ENCODE results near the gene AGRP. TPM values are rescaled to one million over a fixed set of nuclear protein-coding genes. Genes with fewer than 3 reads are reported as not detected.

AGRP gene
- total RNA-seq, 4 donors from 2014 or later, result not detected

DNA sequence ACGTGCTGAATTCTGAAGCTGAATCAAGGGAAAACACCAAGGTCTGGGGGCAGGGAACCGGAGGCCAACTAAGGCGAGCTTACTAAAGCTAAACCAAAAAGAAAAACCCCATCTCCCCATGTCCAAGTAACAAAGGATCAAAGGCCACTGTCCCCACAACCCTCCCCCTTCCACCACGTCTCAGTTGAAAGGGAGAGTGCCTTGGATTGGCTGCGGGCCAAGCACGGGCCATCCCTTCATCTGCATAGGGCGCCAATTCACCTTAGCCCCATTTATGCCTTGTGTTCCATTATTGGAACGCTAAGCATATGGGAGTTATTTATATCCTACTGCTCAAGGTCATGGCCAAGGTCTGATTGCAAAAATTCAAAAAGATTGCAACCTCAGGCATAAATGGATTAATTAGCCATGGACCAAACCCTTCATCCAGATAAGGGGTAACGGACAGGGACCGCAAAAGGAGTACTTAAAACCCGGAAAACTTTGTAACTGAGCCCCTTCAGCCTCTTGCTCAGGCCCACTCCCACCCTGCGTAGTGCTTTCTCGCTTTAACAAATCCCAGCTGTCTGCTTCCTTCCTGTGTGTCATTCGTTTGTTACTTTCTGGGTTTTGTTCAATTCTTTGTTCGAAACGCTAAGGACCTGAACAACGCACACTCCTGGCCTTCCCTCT, 1.6 kb downstream of the AGRP start:
- intact Hi-C loops (cut with DNase I), result loop anchor here (5.0 kb wide), 1 partner anchor 36 kb away; no protein-coding TSS in a partner anchor
- 16% methylated on average over 17 of the region's 17 CpGs for WGBS
- no peaks in the 10 kb centered on the region for H3K9me3 ChIP-seq
- peaks cover 32 to 58% (median 54%) of the 10 kb centered on the region in 4 donors for H3K4me1 ChIP-seq
- peak overlapping the region; percentile 92 to 97 (median 95) for H3K27ac ChIP-seq (replicated peaks in 1 of 4)
- peaks cover 0 to 17% (median 16%) of the 10 kb centered on the region in 4 donors for H3K36me3 ChIP-seq
- no peaks in the 10 kb centered on the region for H3K27me3 ChIP-seq
- H3K4me3 ChIP-seq, result peak overlapping the region; percentile 85 to 97 (median 90)
- TF ChIP-seq EP300 (IDR thresholded peaks at IDR 0.05), result no peak
- TF ChIP-seq POLR2A (IDR thresholded peaks at IDR 0.05; ENCODE audit: low read depth), result no peak
- TF ChIP-seq, protein P1, sequence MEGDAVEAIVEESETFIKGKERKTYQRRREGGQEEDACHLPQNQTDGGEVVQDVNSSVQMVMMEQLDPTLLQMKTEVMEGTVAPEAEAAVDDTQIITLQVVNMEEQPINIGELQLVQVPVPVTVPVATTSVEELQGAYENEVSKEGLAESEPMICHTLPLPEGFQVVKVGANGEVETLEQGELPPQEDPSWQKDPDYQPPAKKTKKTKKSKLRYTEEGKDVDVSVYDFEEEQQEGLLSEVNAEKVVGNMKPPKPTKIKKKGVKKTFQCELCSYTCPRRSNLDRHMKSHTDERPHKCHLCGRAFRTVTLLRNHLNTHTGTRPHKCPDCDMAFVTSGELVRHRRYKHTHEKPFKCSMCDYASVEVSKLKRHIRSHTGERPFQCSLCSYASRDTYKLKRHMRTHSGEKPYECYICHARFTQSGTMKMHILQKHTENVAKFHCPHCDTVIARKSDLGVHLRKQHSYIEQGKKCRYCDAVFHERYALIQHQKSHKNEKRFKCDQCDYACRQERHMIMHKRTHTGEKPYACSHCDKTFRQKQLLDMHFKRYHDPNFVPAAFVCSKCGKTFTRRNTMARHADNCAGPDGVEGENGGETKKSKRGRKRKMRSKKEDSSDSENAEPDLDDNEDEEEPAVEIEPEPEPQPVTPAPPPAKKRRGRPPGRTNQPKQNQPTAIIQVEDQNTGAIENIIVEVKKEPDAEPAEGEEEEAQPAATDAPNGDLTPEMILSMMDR (IDR thresholded peaks at IDR 0.05), result no peak
- TF ChIP-seq POLR2AphosphoS5 (IDR thresholded peaks at IDR 0.05), result no peak
- no peak for DNase-seq (ENCODE audit: extremely low spot score)

GRCh38 chr16:67480833-67481560, 2.4 kb downstream of the AGRP start, which contains the start of gene ATP6V0D1:
Gene ATP6V0D1, minus strand, starts transcription at chr16:67481157. Its CDS starts 71 bp downstream, at chr16:67481086.
- peak; percentile 100 for DNase-seq (ENCODE audit: extremely low spot score)
- Histone ChIP-seq H3K4me1 (peaks cover 38 to 65% (median 61%) of the 10 kb centered on the region in 4 donors), H3K4me3 (peak within 1 kb of the TSS; percentile 85 to 97 (median 90)), H3K27ac (replicated peaks in 1 of 4) (peak within 1 kb of the TSS; percentile 92 to 97 (median 95)), H3K27me3 (no peaks in the 10 kb centered on the region), H3K9me3 (no peaks in the 10 kb centered on the region), H3K36me3 (peaks cover 0 to 17% (median 16%) of the 10 kb centered on the region in 4 donors)
- peak; percentile 96 to 99 for TF ChIP-seq POLR2AphosphoS5 (IDR thresholded peaks at IDR 0.05)
- TF ChIP-seq POLR2A (IDR thresholded peaks at IDR 0.05; ENCODE audit: low read depth), result peak; percentile 57
- no peak for TF ChIP-seq EP300 (IDR thresholded peaks at IDR 0.05)
- TF ChIP-seq, protein P1 (IDR thresholded peaks at IDR 0.05), result peak; percentile 90 to 96 (median 92)
- intact Hi-C loops (cut with DNase I), result loop anchor here (5.0 kb wide), 1 partner anchor 36 kb away; no protein-coding TSS in a partner anchor
- under 1% methylated on average over 19 of the region's 57 CpGs for WGBS

DNA sequence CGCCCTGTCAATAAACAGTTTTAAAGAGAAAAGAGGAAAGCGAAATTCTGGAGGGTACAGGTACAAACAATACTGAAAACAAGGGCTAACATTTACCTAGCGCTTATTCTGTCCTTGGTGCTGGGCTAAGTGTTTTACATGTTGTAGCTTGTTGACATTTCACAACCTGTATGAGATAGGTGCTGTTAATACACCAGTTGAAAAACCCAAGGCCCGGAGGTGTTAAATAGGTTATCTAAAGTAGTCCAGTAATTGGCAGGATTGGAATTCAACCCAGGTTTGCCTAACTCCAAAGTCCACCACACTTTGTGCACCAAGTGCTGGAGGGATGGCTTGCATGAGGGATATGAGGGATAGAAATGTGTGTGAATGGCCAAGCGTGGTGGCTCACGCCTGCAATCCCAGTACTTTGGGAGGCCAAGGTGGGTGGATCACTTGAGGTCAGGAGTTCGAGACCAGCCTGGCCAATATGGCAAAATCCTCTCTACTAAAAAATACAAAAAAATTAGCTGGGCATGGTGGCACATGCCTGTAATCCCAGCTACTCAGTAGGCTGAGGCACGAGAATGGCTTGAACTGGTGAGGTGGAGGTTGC, 5.3 kb downstream of the AGRP start:
- Histone ChIP-seq H3K27ac (replicated peaks in 1 of 4) (no peak overlapping the region), H3K4me1 (peaks cover 48 to 80% (median 68%) of the 10 kb centered on the region in 4 donors), H3K9me3 (no peaks in the 10 kb centered on the region), H3K27me3 (no peaks in the 10 kb centered on the region), H3K4me3 (no peak overlapping the region), H3K36me3 (no peaks in the 10 kb centered on the region)
- intact Hi-C loops (cut with DNase I), result no loop called here
- WGBS, result 95% methylated on average over 7 of the region's 8 CpGs
- no peak for TF ChIP-seq POLR2A (IDR thresholded peaks at IDR 0.05; ENCODE audit: low read depth)
- no peak for TF ChIP-seq EP300 (IDR thresholded peaks at IDR 0.05)
- TF ChIP-seq, protein P1 (IDR thresholded peaks at IDR 0.05), result no peak
- TF ChIP-seq POLR2AphosphoS5 (IDR thresholded peaks at IDR 0.05), result no peak
- no peak for DNase-seq (ENCODE audit: extremely low spot score)

DNA sequence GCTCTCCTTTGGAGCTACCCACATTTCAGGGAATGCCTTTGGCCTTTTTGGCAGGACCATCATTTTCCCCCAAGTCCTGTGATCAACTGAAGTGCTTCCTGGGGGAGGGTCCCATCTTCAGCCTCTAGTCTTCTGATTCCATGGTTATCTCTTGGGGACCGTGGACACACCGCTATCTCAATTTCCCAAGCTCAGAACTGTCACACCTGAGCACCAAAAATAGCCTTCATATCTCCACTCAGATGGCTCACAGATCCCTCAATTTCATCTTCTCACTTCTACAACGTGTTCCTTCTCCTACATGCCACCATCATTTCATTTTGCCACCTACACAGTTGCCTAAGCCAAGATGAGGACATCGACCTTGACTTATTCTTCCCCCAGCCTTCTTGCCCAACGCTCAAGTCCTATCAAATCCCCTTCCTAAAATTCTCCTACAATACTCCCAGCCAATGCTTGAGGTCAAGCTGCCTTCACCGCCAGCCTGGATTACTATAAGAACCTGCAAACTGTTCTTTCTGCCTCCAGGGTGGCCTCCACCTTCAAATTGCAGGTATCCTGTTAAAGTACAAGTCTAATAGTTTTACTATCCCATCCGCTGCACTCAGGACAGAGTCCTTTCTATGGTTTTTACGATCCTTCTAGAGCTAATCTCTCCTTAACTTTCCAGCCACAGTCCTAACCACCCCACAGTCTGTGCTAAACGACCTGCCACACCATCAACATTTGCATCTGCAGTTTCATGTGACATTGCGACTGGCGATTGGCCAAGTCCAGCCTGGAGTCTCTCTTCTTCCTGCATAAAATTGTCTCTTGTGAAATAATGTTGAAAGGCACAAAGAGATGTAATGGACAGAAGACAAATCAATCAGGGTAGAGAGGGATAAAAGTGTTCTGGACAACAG, 8.5 kb downstream of the AGRP start:
- DNase-seq (ENCODE audit: extremely low spot score), result no peak
- Histone ChIP-seq H3K9me3 (no peaks in the 10 kb centered on the region), H3K27me3 (no peaks in the 10 kb centered on the region), H3K4me3 (no peak overlapping the region), H3K36me3 (no peaks in the 10 kb centered on the region), H3K4me1 (peaks cover 40 to 82% (median 61%) of the 10 kb centered on the region in 4 donors), H3K27ac (replicated peaks in 1 of 4) (no peak overlapping the region)
- WGBS, result 89% methylated on average over 11 of the region's 11 CpGs
- intact Hi-C loops (cut with DNase I), result no loop called here
- no peak for TF ChIP-seq EP300 (IDR thresholded peaks at IDR 0.05)
- no peak for TF ChIP-seq POLR2A (IDR thresholded peaks at IDR 0.05; ENCODE audit: low read depth)
- no peak for TF ChIP-seq POLR2AphosphoS5 (IDR thresholded peaks at IDR 0.05)
- TF ChIP-seq, protein P1 (IDR thresholded peaks at IDR 0.05), result no peak
